GM19240 (cell line): Measurements from ENCODE around the gene ANKLE1.

Source experiments
- DNase-seq: peaks from one replicate; pipeline ENCODE4 v3.0.0; 2011; ENCODE audit warnings: low spot score; ENCODE audit not compliant: insufficient read length

ANKLE1 gene

GRCh38 chr19:17281391-17282304 is at the start of gene ANKLE1:
Gene ANKLE1, plus strand, starts transcription at chr19:17281901. Its CDS starts 20 bp downstream, at chr19:17281921.
- no peak for DNase-seq

- no peak for DNase-seq
Observed at GRCh38 chr19:17232258-17232657, 49.4 kb upstream of the ANKLE1 start.

- no peak for DNase-seq
Observed at GRCh38 chr19:17234911-17235299, 46.8 kb upstream of the ANKLE1 start.

- no peak for DNase-seq
Observed at GRCh38 chr19:17235300-17235970, 46.3 kb upstream of the ANKLE1 start.

GRCh38 chr19:17235971-17236777 is 45.5 kb upstream of the ANKLE1 start:
- no peak for DNase-seq

GRCh38 chr19:17236811-17237543 is 44.7 kb upstream of the ANKLE1 start:
- DNase-seq, result no peak

- DNase-seq, result no peak
Observed at GRCh38 chr19:17237747-17238706, 43.7 kb upstream of the ANKLE1 start.

GRCh38 chr19:17240062-17240752 is 41.5 kb upstream of the ANKLE1 start:
- no peak for DNase-seq

- DNase-seq, result no peak
Observed at GRCh38 chr19:17240826-17241399, 40.8 kb upstream of the ANKLE1 start.

- no peak for DNase-seq
Observed at GRCh38 chr19:17242431-17243208, 39.1 kb upstream of the ANKLE1 start.

GRCh38 chr19:17243211-17243829 is 38.4 kb upstream of the ANKLE1 start:
- DNase-seq, result no peak

- no peak for DNase-seq
Observed at GRCh38 chr19:17243830-17244617, 37.7 kb upstream of the ANKLE1 start.

GRCh38 chr19:17244618-17245534 is 36.8 kb upstream of the ANKLE1 start:
- no peak for DNase-seq

GRCh38 chr19:17245535-17245984 is 36.1 kb upstream of the ANKLE1 start, which contains the start of gene NR2F6:
Gene NR2F6, minus strand, starts transcription at chr19:17245919. Its CDS starts 699 bp downstream, at chr19:17245220.
- no peak for DNase-seq

- DNase-seq, result no peak
Observed at GRCh38 chr19:17246681-17247425, 34.8 kb upstream of the ANKLE1 start.
